Head of caudate nucleus (tissue), 42 donors: Measurements from ENCODE around the gene GPR42.

Experiments used
- DNase-seq, 42 donors: peaks; one replicate each; pipeline versions ENCODE4 v3.0.0 to v3.0.0-alpha.2; 2020 to 2021; ENCODE audit warnings: mixed read lengths in 7 of 42
- intact Hi-C: fragments of 100-400 bp; cut with DNase I; formaldehyde crosslinking; loops from one replicate; pipeline ENCODE4 v1.15.0; 2022

GPR42 gene

GRCh38 chr19:35344511-35345031 lies 26.3 kb upstream of the GPR42 start:
- intact Hi-C loops, result loop anchor here (10.0 kb wide), 1 partner anchor 120 kb away; no protein-coding TSS in a partner anchor
- DNase-seq, result peak in 7 of 42 donors; percentile 1 to 32 (median 19)

GRCh38 chr19:35345671-35346111 lies 25.2 kb upstream of the GPR42 start:
- intact Hi-C loops, result loop anchor here (10.0 kb wide), 1 partner anchor 119 kb away; no protein-coding TSS in a partner anchor

DNA sequence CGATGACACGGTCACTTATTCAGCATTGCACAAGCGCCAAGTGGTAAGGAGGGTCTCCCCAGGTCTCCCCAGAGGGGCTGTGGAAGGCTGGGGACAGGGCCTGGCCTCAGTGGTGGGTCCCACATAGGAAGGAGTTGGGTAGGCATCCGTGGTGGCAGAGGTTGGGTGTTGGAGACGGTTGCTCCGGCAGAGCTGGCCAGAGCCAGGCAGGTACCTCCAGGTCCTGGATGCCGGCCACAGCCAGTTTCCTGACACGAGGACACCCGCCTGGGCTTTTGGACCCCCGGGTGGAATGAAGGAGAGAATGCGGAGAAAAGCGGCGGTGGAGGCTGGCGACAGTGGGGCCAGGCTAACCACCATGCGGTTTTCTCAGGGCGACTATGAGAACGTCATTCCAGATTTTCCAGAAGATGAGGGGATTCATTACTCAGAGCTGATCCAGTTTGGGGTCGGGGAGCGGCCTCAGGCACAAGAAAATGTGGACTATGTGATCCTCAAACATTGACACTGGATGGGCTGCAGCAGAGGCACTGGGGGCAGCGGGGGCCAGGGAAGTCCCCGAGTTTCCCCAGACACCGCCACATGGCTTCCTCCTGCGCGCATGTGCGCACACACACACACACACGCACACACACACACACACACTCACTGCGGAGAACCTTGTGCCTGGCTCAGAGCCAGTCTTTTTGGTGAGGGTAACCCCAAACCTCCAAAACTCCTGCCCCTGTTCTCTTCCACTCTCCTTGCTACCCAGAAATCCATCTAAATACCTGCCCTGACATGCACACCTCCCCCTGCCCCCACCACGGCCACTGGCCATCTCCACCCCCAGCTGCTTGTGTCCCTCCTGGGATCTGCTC lies 24.4 kb upstream of the GPR42 start:
- intact Hi-C loops, result loop anchor here (10.0 kb wide), 1 partner anchor 118 kb away; no protein-coding TSS in a partner anchor
- DNase-seq, result peak in 7 of 42 donors; percentile 9 to 49 (median 36)

More at GRCh38 chr19:35345671-35346111, 25.2 kb upstream of the GPR42 start:
- DNase-seq, result peak in 6 of 42 donors; percentile 2 to 33 (median 22)

GRCh38 chr19:35347171-35347929 lies 23.5 kb upstream of the GPR42 start, which contains the start of gene FFAR1:
Gene FFAR1 (plus strand): TSS chr19:35347902. CDS start chr19:35351552, 3,650 bp downstream.
- DNase-seq, result peak in 14 of 42 donors; percentile 10 to 44 (median 28)
- intact Hi-C loops, result loop anchor here (10.0 kb wide), 1 partner anchor 117 kb away; no protein-coding TSS in a partner anchor

- peak in 1 of 42 donors; percentile 21 for DNase-seq
- intact Hi-C loops, result loop anchor here (10.0 kb wide), 1 partner anchor 117 kb away; no protein-coding TSS in a partner anchor
Observed at GRCh38 chr19:35347930-35348298, 23.0 kb upstream of the GPR42 start.

GRCh38 chr19:35348911-35349611 lies 21.8 kb upstream of the GPR42 start:
- DNase-seq, result peak in 6 of 42 donors; percentile 8 to 44 (median 34)
- intact Hi-C loops, result loop anchor here (10.0 kb wide), 1 partner anchor 116 kb away; no protein-coding TSS in a partner anchor

- intact Hi-C loops, result loop anchor here (5.0 to 10.0 kb wide), 2 partner anchors 115 to 147 kb away; no protein-coding TSS in a partner anchor
- DNase-seq, result peak in 5 of 42 donors; percentile 8 to 36 (median 26)
Observed at GRCh38 chr19:35349614-35350521, 21.0 kb upstream of the GPR42 start.

DNA sequence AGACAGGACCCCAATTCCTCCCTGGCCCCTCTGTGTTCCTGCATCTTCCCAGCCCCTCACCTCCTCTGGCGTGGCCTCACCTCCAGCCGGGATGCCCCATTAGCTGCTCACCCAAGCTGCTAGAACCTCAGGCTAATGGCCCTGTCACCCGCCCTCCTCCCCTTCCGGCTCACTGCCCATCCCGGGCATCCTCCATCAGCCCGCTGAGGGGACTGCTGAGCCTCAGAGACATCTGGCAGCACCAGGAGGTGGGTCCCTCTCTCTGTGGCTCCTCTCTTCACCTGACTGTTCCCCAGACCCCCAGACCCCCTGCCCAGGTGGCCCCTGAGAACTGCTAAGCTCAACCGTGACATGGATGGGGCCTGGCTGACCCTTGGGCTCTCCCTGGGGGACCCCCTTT lies 20.3 kb upstream of the GPR42 start:
- intact Hi-C loops, result loop anchor here (5.0 kb wide), 1 partner anchor 147 kb away; no protein-coding TSS in a partner anchor

DNA sequence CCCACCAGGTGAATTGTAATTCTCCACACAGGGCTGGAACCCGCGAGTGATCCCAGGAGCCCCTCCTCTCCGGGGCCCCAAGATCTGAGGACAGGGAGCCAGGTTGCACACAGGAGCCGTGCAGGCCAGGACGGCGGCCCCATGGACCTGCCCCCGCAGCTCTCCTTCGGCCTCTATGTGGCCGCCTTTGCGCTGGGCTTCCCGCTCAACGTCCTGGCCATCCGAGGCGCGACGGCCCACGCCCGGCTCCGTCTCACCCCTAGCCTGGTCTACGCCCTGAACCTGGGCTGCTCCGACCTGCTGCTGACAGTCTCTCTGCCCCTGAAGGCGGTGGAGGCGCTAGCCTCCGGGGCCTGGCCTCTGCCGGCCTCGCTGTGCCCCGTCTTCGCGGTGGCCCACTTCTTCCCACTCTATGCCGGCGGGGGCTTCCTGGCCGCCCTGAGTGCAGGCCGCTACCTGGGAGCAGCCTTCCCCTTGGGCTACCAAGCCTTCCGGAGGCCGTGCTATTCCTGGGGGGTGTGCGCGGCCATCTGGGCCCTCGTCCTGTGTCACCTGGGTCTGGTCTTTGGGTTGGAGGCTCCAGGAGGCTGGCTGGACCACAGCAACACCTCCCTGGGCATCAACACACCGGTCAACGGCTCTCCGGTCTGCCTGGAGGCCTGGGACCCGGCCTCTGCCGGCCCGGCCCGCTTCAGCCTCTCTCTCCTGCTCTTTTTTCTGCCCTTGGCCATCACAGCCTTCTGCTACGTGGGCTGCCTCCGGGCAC lies 19.3 kb upstream of the GPR42 start:
- intact Hi-C loops, result loop anchor here (5.0 kb wide), 1 partner anchor 146 kb away; no protein-coding TSS in a partner anchor
- DNase-seq, result peak in 3 of 42 donors; percentile 16 to 25 (median 24)

More for the DNA sequence above, 20.3 kb upstream of the GPR42 start:
- peak in 5 of 42 donors; percentile 9 to 34 (median 19) for DNase-seq

- DNase-seq, result peak in 1 of 42 donors; percentile 32
- intact Hi-C loops, result loop anchor here (5.0 kb wide), 1 partner anchor 145 kb away; no protein-coding TSS in a partner anchor
Observed at GRCh38 chr19:35352177-35352447, 18.8 kb upstream of the GPR42 start.

GRCh38 chr19:35352448-35353304 lies 18.2 kb upstream of the GPR42 start:
- peak; percentile 58 to 92 (median 82) for DNase-seq

GRCh38 chr19:35353635-35354034 lies 17.2 kb upstream of the GPR42 start:
- DNase-seq, result peak in 1 of 42 donors; percentile 21
- intact Hi-C loops, result loop anchor here (5.0 kb wide), 1 partner anchor 144 kb away; no protein-coding TSS in a partner anchor

More at GRCh38 chr19:35352448-35353304, 18.2 kb upstream of the GPR42 start:
- intact Hi-C loops, result loop anchor here (5.0 kb wide), 1 partner anchor 145 kb away; no protein-coding TSS in a partner anchor

DNA sequence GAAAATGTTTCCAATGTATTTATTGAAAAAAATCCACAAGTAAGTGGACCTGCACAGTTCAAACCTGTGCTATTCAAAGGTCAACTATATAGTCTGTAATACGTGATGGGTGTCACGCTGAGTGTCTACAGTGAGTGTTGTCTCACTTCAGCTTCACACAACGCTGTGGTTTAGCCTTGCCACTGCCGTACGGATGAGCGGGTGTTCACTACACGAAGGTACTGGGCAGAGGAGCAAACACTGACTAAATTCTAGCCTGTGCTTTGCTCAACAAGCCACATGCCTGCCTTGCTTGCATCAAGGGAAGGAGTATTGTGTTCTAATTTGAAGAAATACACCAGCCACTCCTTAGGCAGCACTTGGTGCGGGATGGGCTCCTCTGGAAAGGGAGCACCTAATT lies 16.0 kb upstream of the GPR42 start:
- DNase-seq, result peak in 1 of 42 donors; percentile 25
- intact Hi-C loops, result loop anchor here (5.0 kb wide), 1 partner anchor 142 kb away; no protein-coding TSS in a partner anchor

- intact Hi-C loops, result no loop called here
- peak in 1 of 42 donors; percentile 34 for DNase-seq
Observed at GRCh38 chr19:35355791-35356460, 14.9 kb upstream of the GPR42 start.
